Natural killer cell (primary cell): ENCODE data around the gene DNAH2. TPM values are rescaled to one million over a fixed set of nuclear protein-coding genes. Genes with fewer than 3 reads are reported as not detected.
A peak's percentile ranks its signal among the peaks of the same experiment; 100 is the strongest.

ENCODE experiments used
- ATAC-seq, 3 donors: fragments of 150-1000 bp in 2 of 3; fragments of 200-7000 bp in 1 of 3; cut with Tn5 transposase; 1 replicate in 1 of 3; 2 replicates in 2 of 3; pipeline ENCODE4 v1.10.0; 2021; ENCODE audit warnings: mild to moderate bottlenecking in 2 of 3, moderate library complexity in 2 of 3
- DNase-seq, 2 donors: peaks; one replicate each; pipeline versions ENCODE4 v3.0.0 to v3.0.0-alpha.2; 2013 to 2021; ENCODE audit warnings: mixed read lengths in 1 of 2
- H3K27ac ChIP-seq: one replicate; pipeline ENCODE4 v1.5.1; 2013; ENCODE audit warnings: mild to moderate bottlenecking, low read length
- H3K27me3 ChIP-seq: one replicate; pipeline ENCODE4 v1.6.1; 2013; ENCODE audit warnings: low read length; ENCODE audit not compliant: control insufficient read depth, insufficient read depth
- H3K36me3 ChIP-seq: one replicate; pipeline ENCODE4 v1.6.1; 2013; ENCODE audit warnings: low read length; ENCODE audit not compliant: control insufficient read depth, insufficient read depth
- H3K4me1 ChIP-seq: one replicate; pipeline ENCODE4 v1.6.1; 2013; ENCODE audit warnings: low read length; ENCODE audit not compliant: control insufficient read depth, insufficient read depth
- H3K4me3 ChIP-seq: one replicate; pipeline ENCODE4 v1.5.1; 2013; ENCODE audit warnings: low read length
- H3K9me3 ChIP-seq: one replicate; pipeline ENCODE4 v1.6.1; 2013; ENCODE audit warnings: low read length; ENCODE audit not compliant: control insufficient read depth, insufficient read depth
- H3K27ac Mint-ChIP-seq, 2 donors: one replicate each; pipeline ENCODE4 v1.8.0; 2022; ENCODE audit warnings: mild to moderate bottlenecking in 2 of 2, mixed read lengths in 2 of 2, moderate library complexity in 1 of 2
- H3K27me3 Mint-ChIP-seq, 2 donors: one replicate each; pipeline ENCODE4 v1.8.0; 2022; ENCODE audit warnings: low read depth in 2 of 2, mixed read lengths in 2 of 2
- H3K36me3 Mint-ChIP-seq: one replicate; pipeline ENCODE4 v1.8.0; 2022; ENCODE audit warnings: mixed read lengths
- H3K4me1 Mint-ChIP-seq, 2 donors: one replicate each; pipeline ENCODE4 v1.8.0; 2022; ENCODE audit warnings: mixed read lengths in 2 of 2
- H3K4me3 Mint-ChIP-seq: one replicate; pipeline ENCODE4 v1.8.0; 2022; ENCODE audit warnings: mild to moderate bottlenecking, moderate library complexity, mixed read lengths
- H3K9me3 Mint-ChIP-seq, 2 donors: one replicate each; pipeline ENCODE4 v1.8.0; 2022; ENCODE audit warnings: mixed read lengths in 2 of 2
- CTCF ChIP-seq: fragments of 200-600 bp; IDR thresholded peaks from one replicate; pipeline ENCODE4 v1.8.0; 2022; ENCODE audit warnings: antibody characterized with exemption
- WGBS: methylation state at CpG from one replicate; pipeline ENCODE4 v1.1.7; 2013; ENCODE audit warnings: missing lambda C conversion rate; ENCODE audit not compliant: insufficient coverage; 5-methylcytosine and 5-hydroxymethylcytosine counted together
- intact Hi-C: fragments of 100-400 bp; cut with micrococcal nuclease; formaldehyde crosslinking; loops from one replicate; pipeline ENCODE4 v1.14.2; 2022
- total RNA-seq, 4 donors: library from RNA; stranded (reverse); fragments of 120-200 nt in 1 of 4; gene quantifications; one replicate each; pipeline versions ENCODE4 v1.2.3 to v1.2.4, GENCODE V29; 2013 to 2022

The DNAH2 gene
- total RNA-seq, 3 donors from 2014 or later (not counting 1 experiment from before 2014, with no cell fraction given): 0.05 to 0.07 TPM; not detected in 1

DNA sequence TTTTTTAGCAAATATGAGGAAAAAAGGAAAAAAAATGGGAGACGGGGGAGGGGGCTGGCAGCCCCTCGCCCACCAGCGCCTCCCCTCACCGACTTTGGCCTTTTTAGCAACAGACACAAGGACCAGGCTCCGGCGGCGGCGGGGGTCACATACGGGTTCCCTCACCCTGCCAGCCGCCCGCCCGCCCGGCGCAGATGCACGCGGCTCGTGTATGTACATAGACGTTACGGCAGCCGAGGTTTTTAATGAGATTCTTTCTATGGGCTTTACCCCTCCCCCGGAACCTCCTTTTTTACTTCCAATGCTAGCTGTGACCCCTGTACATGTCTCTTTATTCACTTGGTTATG is 136.1 kb downstream of the DNAH2 start:
- no peaks in the 10 kb centered on the region for H3K27me3 ChIP-seq
- TF ChIP-seq CTCF: no peak
- H3K36me3 ChIP-seq: peaks cover 4% of the 10 kb centered on the region
- intact Hi-C loops: loop anchor here (10.0 kb wide), 1 partner anchor 109 kb away; no protein-coding TSS in a partner anchor
- 94% methylated on average over 21 of the region's 21 CpGs for WGBS
- H3K4me3 ChIP-seq: no peak overlapping the region
- peak overlapping the region; percentile 77 for H3K4me3 Mint-ChIP-seq
- peaks cover 12 to 17% of the 10 kb centered on the region in 2 donors for H3K4me1 Mint-ChIP-seq
- no peak for ATAC-seq
- peaks cover 47% of the 10 kb centered on the region for H3K4me1 ChIP-seq
- no peak for DNase-seq
- no peaks in the 10 kb centered on the region for H3K9me3 ChIP-seq
- no peaks in the 10 kb centered on the region for H3K36me3 Mint-ChIP-seq
- H3K27me3 Mint-ChIP-seq: no peaks in the 10 kb centered on the region
- no peaks in the 10 kb centered on the region for H3K9me3 Mint-ChIP-seq
- H3K27ac Mint-ChIP-seq: peak overlapping the region; percentile 36 to 79
- no peak overlapping the region for H3K27ac ChIP-seq

DNA sequence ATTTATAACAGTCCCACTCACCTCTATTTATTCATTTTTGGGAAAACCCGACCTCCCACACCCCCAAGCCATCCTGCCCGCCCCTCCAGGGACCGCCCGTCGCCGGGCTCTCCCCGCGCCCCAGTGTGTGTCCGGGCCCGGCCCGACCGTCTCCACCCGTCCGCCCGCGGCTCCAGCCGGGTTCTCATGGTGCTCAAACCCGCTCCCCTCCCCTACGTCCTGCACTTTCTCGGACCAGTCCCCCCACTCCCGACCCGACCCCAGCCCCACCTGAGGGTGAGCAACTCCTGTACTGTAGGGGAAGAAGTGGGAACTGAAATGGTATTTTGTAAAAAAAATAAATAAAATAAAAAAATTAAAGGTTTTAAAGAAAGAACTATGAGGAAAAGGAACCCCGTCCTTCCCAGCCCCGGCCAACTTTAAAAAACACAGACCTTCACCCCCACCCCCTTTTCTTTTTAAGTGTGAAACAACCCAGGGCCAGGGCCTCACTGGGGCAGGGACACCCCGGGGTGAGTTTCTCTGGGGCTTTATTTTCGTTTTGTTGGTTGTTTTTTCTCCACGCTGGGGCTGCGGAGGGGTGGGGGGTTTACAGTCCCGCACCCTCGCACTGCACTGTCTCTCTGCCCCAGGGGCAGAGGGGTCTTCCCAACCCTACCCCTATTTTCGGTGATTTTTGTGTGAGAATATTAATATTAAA is 136.7 kb downstream of the DNAH2 start:
- Mint-ChIP-seq H3K27ac (peak overlapping the region; percentile 36 to 79), H3K4me1 (peaks cover 12 to 17% of the 10 kb centered on the region in 2 donors), H3K9me3 (no peaks in the 10 kb centered on the region), H3K4me3 (peak overlapping the region; percentile 77), H3K27me3 (no peaks in the 10 kb centered on the region), H3K36me3 (no peaks in the 10 kb centered on the region)
- ATAC-seq (no peak), DNase-seq (peak in 1 of 2 donors; percentile 26)
- H3K9me3 ChIP-seq: no peaks in the 10 kb centered on the region
- no peak for TF ChIP-seq CTCF
- intact Hi-C loops: loop anchor here (10.0 kb wide), 1 partner anchor 109 kb away; no protein-coding TSS in a partner anchor
- 94% methylated on average over 29 of the region's 31 CpGs for WGBS
- H3K4me1 ChIP-seq: peaks cover 48% of the 10 kb centered on the region
- H3K27ac ChIP-seq: no peak overlapping the region
- no peak overlapping the region for H3K4me3 ChIP-seq
- no peaks in the 10 kb centered on the region for H3K27me3 ChIP-seq
- peaks cover 2% of the 10 kb centered on the region for H3K36me3 ChIP-seq

- Mint-ChIP-seq H3K4me1 (peaks cover 12 to 17% of the 10 kb centered on the region in 2 donors), H3K27ac (peak within 1 kb of the TSS; percentile 36 to 79), H3K9me3 (no peaks in the 10 kb centered on the region), H3K36me3 (no peaks in the 10 kb centered on the region), H3K27me3 (no peaks in the 10 kb centered on the region), H3K4me3 (peak within 1 kb of the TSS; percentile 77)
- H3K4me3 ChIP-seq: no peak within 1 kb of the TSS
- ATAC-seq (no peak), DNase-seq (peak; percentile 33 to 45)
- TF ChIP-seq CTCF: no peak
- 92% methylated on average over 55 of the region's 57 CpGs for WGBS
- H3K27ac ChIP-seq: no peak within 1 kb of the TSS
- peaks cover 2% of the 10 kb centered on the region for H3K36me3 ChIP-seq
- intact Hi-C loops: loop anchor here (5.0 to 10.0 kb wide), 2 partner anchors 110 to 168 kb away; partner anchors contain the start of genes TP53 and WRAP53
- H3K9me3 ChIP-seq: no peaks in the 10 kb centered on the region
- H3K4me1 ChIP-seq: peaks cover 48% of the 10 kb centered on the region
- H3K27me3 ChIP-seq: no peaks in the 10 kb centered on the region
Observed at GRCh38 chr17:7854851-7855659, 137.5 kb downstream of the DNAH2 start, which contains the start of gene TMEM88. TSS of gene TMEM88 (plus strand) at chr17:7855066. CDS start at chr17:7855075, 9 bp downstream.
